Measurements from ENCODE around the gene SUPV3L1. TPM values are rescaled to one million over a fixed set of nuclear protein-coding genes. Genes with fewer than 3 reads are reported as not detected.

SUPV3L1 gene
- total RNA-seq, 4 donors from 2014 or later = 19.6 to 21.4 (median 20.4) TPM

- no peak overlapping the region for H3K4me3 ChIP-seq (ENCODE audit: low read depth, poor library complexity, severe bottlenecking)
- no peak for TF ChIP-seq POLR2A (IDR thresholded peaks at IDR 0.05)
- TF ChIP-seq, protein P1, sequence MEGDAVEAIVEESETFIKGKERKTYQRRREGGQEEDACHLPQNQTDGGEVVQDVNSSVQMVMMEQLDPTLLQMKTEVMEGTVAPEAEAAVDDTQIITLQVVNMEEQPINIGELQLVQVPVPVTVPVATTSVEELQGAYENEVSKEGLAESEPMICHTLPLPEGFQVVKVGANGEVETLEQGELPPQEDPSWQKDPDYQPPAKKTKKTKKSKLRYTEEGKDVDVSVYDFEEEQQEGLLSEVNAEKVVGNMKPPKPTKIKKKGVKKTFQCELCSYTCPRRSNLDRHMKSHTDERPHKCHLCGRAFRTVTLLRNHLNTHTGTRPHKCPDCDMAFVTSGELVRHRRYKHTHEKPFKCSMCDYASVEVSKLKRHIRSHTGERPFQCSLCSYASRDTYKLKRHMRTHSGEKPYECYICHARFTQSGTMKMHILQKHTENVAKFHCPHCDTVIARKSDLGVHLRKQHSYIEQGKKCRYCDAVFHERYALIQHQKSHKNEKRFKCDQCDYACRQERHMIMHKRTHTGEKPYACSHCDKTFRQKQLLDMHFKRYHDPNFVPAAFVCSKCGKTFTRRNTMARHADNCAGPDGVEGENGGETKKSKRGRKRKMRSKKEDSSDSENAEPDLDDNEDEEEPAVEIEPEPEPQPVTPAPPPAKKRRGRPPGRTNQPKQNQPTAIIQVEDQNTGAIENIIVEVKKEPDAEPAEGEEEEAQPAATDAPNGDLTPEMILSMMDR (IDR thresholded peaks at IDR 0.05) = no peak
- DNase-seq (ENCODE audit: low spot score in 2 of 2) = no peak
- 76 to 86% methylated on average over 6 of the region's 6 CpGs for WGBS, 2 donors
- intact Hi-C loops (cut with DNase I; ENCODE audit: low total_unique reads) = no loop called here
Measured at GRCh38 chr10:69208761-69209160, 28.7 kb downstream of the SUPV3L1 start.

GRCh38 chr10:69209787-69210484 lies 29.9 kb downstream of the SUPV3L1 start:
- intact Hi-C loops (cut with DNase I; ENCODE audit: low total_unique reads) = no loop called here
- DNase-seq (ENCODE audit: low spot score in 2 of 2) = no peak
- no peak overlapping the region for H3K4me3 ChIP-seq (ENCODE audit: low read depth, poor library complexity, severe bottlenecking)
- 72 to 78% methylated on average over 3 of the region's 3 CpGs for WGBS, 2 donors
- no peak for TF ChIP-seq POLR2A (IDR thresholded peaks at IDR 0.05)
- TF ChIP-seq, protein P1 (IDR thresholded peaks at IDR 0.05) = no peak

DNA sequence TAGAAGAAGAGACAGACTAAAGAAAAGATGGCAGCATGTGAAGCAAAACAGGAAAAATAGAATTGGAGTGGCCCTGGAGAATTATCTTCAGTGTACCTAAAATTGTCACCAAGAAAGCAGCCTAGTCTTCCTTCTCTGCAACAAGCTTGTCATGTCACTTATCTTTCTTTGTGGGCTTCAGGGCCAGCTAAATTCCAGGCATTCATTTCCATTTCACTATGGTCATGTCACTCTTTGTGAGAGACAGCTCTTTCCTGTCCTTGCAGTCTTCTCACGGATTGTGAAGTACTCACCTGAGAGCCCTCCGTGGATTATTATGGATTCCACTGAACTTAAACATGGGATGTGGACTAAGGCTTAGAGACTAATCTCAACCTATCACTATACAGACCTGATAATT lies 31.1 kb downstream of the SUPV3L1 start:
- 59 to 66% methylated on average over 2 of the region's 2 CpGs for WGBS, 2 donors
- intact Hi-C loops (cut with DNase I; ENCODE audit: low total_unique reads) = no loop called here
- DNase-seq (ENCODE audit: low spot score in 2 of 2) = no peak
- TF ChIP-seq, protein P1 (IDR thresholded peaks at IDR 0.05) = no peak
- no peak for TF ChIP-seq POLR2A (IDR thresholded peaks at IDR 0.05)
- no peak overlapping the region for H3K4me3 ChIP-seq (ENCODE audit: low read depth, poor library complexity, severe bottlenecking)

DNA sequence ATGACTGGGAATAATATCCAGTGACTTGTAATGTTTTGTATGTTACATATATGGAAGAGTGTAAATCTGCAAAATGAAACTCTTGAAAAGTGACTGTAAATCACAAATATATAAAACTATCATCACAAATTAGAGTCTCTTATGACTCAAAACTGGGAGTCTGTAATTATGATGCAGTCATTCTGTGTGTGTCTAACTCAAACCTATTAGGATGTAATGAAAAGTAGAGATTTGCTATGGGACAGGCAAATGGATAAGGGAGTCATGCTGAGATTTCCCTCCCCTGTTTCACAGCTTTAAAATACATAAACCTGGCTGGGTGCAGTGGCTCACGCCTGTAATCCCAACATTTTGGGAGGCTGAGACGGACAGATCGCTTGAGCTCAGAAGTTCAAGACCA lies 31.5 kb downstream of the SUPV3L1 start:
- TF ChIP-seq, protein P1 (IDR thresholded peaks at IDR 0.05) = no peak
- TF ChIP-seq POLR2A (IDR thresholded peaks at IDR 0.05) = no peak
- intact Hi-C loops (cut with DNase I; ENCODE audit: low total_unique reads) = no loop called here
- H3K4me3 ChIP-seq (ENCODE audit: low read depth, poor library complexity, severe bottlenecking) = no peak overlapping the region
- no peak for DNase-seq (ENCODE audit: low spot score in 2 of 2)
- 85 to 90% methylated on average over 3 of the region's 3 CpGs for WGBS, 2 donors

GRCh38 chr10:69213591-69214311 lies 33.7 kb downstream of the SUPV3L1 start:
- WGBS, 2 donors = 46 to 54% methylated on average over 5 of the region's 5 CpGs
- intact Hi-C loops (cut with DNase I; ENCODE audit: low total_unique reads) = no loop called here
- H3K4me3 ChIP-seq (ENCODE audit: low read depth, poor library complexity, severe bottlenecking) = no peak overlapping the region
- no peak for DNase-seq (ENCODE audit: low spot score in 2 of 2)
- TF ChIP-seq, protein P1 (IDR thresholded peaks at IDR 0.05) = no peak
- TF ChIP-seq POLR2A (IDR thresholded peaks at IDR 0.05) = no peak
